Measurements from ENCODE around the gene CPB1. TPM values are rescaled to one million over a fixed set of nuclear protein-coding genes. Genes with fewer than 3 reads are reported as not detected.

CPB1 gene
- total and polyA plus RNA-seq, 10 of the 15 experiments (the other 5 are each of a cell fraction or from before 2014, with no cell fraction given): 4.8 TPM; not detected in 9

DNA sequence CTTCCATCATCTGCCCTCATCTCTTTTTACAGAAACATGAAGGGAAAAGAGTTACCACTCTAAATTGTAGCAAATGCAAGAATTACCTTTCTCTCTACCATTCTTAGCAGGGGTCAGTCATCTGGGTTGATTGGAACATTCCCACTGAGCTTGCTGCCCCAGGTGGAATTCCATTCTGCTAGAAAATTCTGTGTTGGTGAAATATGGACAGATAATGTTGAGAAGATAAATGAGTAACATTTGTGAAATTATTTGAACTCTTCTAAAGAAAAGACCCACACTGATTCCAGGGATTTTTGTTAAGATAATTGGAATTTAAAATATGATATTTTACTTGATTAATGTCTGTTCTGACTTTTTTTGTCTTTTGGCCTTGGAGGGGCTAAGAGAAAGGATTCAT lies 26.4 kb downstream of the CPB1 start:
- no peak overlapping the region for H3K27ac ChIP-seq (ENCODE audit: control insufficient read depth, insufficient read depth)
- ChIA-PET POLR2A (no interaction called here), RAD21 (ENCODE audit: unreplicated experiment) (no interaction called here), SMC1A (ENCODE audit: uncharacterized antibody, unreplicated experiment) (interaction anchor here (0.7 to 1.9 kb wide), 3 partner anchors 11 to 429 kb away, joined by 3 to 5 read pairs (median 3); partner anchors contain the start of gene CPA3), CTCF (interaction anchor here (1.0 to 3.3 kb wide), 4 partner anchors 8 to 474 kb away, joined by 3 to 15 read pairs (median 4); no protein-coding TSS in a partner anchor)
- no peak for FAIRE-seq
- H3K9ac ChIP-seq (ENCODE audit: control insufficient read depth, insufficient read depth, low read length): no peak overlapping the region
- no peaks in the 10 kb centered on the region for H4K20me1 ChIP-seq (ENCODE audit: control insufficient read depth, insufficient read depth)
- no peaks in the 10 kb centered on the region for H3K36me3 ChIP-seq (ENCODE audit: control insufficient read depth in 2 of 2, insufficient read depth in 2 of 2, low read length in 1 of 2)
- H3K4me1 ChIP-seq (ENCODE audit: control insufficient read depth, insufficient read depth, low read length): no peaks in the 10 kb centered on the region
- H3K4me2 ChIP-seq (ENCODE audit: control insufficient read depth, insufficient read depth): no peak overlapping the region
- no peaks in the 10 kb centered on the region for H3K9me3 ChIP-seq (replicated peaks; ENCODE audit: control insufficient read depth, insufficient read depth, low read length)
- TF ChIP-seq PKNOX1 (IDR thresholded peaks at IDR 0.05) (no peak), FOS (IDR thresholded peaks at IDR 0.05; ENCODE audit: borderline replicate concordance, extremely low read depth, insufficient read length) (no peak), SREBF1 (IDR thresholded peaks at IDR 0.05; ENCODE audit: low read length) (no peak), ESRRA (IDR thresholded peaks at IDR 0.05; ENCODE audit: low read length) (no peak), JUNB (IDR thresholded peaks at IDR 0.05) (no peak), LARP7 (IDR thresholded peaks at IDR 0.05) (no peak), HSF1 (IDR thresholded peaks at IDR 0.05; ENCODE audit: low read depth, low read length) (no peak), ZBED1 (IDR thresholded peaks at IDR 0.05; ENCODE audit: borderline replicate concordance) (no peak), USF2 (IDR thresholded peaks at IDR 0.05; ENCODE audit: borderline replicate concordance, low read depth, low read length) (no peak), MAX (IDR thresholded peaks at IDR 0.05; ENCODE audit: low read depth, low read length) (no peak), CREB1 (IDR thresholded peaks at IDR 0.05; ENCODE audit: low read depth) (no peak), STAT3 (IDR thresholded peaks at IDR 0.05; ENCODE audit: low read depth, low read length) (no peak)
- TF ChIP-seq, protein P1, sequence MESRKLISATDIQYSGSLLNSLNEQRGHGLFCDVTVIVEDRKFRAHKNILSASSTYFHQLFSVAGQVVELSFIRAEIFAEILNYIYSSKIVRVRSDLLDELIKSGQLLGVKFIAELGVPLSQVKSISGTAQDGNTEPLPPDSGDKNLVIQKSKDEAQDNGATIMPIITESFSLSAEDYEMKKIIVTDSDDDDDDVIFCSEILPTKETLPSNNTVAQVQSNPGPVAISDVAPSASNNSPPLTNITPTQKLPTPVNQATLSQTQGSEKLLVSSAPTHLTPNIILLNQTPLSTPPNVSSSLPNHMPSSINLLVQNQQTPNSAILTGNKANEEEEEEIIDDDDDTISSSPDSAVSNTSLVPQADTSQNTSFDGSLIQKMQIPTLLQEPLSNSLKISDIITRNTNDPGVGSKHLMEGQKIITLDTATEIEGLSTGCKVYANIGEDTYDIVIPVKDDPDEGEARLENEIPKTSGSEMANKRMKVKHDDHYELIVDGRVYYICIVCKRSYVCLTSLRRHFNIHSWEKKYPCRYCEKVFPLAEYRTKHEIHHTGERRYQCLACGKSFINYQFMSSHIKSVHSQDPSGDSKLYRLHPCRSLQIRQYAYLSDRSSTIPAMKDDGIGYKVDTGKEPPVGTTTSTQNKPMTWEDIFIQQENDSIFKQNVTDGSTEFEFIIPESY (IDR thresholded peaks at IDR 0.05): no peak
- TF ChIP-seq, protein P2, sequence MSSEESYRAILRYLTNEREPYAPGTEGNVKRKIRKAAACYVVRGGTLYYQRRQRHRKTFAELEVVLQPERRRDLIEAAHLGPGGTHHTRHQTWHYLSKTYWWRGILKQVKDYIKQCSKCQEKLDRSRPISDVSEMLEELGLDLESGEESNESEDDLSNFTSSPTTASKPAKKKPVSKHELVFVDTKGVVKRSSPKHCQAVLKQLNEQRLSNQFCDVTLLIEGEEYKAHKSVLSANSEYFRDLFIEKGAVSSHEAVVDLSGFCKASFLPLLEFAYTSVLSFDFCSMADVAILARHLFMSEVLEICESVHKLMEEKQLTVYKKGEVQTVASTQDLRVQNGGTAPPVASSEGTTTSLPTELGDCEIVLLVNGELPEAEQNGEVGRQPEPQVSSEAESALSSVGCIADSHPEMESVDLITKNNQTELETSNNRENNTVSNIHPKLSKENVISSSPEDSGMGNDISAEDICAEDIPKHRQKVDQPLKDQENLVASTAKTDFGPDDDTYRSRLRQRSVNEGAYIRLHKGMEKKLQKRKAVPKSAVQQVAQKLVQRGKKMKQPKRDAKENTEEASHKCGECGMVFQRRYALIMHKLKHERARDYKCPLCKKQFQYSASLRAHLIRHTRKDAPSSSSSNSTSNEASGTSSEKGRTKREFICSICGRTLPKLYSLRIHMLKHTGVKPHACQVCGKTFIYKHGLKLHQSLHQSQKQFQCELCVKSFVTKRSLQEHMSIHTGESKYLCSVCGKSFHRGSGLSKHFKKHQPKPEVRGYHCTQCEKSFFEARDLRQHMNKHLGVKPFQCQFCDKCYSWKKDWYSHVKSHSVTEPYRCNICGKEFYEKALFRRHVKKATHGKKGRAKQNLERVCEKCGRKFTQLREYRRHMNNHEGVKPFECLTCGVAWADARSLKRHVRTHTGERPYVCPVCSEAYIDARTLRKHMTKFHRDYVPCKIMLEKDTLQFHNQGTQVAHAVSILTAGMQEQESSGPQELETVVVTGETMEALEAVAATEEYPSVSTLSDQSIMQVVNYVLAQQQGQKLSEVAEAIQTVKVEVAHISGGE (CRISPR knock-in tag; IDR thresholded peaks at IDR 0.05): no peak
- in situ Hi-C loops (cut with MboI) (no loop called here), intact Hi-C loops (cut with micrococcal nuclease; ENCODE audit: unreplicated experiment) (no loop called here)
- H3K79me2 ChIP-seq (ENCODE audit: control insufficient read depth, insufficient read depth, low read length): no peaks in the 10 kb centered on the region
- no peak for ATAC-seq
- H3K4me3 ChIP-seq: no peak overlapping the region
- DNase-seq (ENCODE audit: low read depth, low spot score): no peak
- no TSS peak for BruUV-seq (replicated peaks)
- H2AFZ ChIP-seq (ENCODE audit: control insufficient read depth, low read depth, low read length): no peak overlapping the region
- H3K27me3 ChIP-seq (replicated peaks in 1 of 2; ENCODE audit: control insufficient read depth in 2 of 2, insufficient read depth in 2 of 2, low read length in 1 of 2): no peaks in the 10 kb centered on the region
